ENCODE data around the gene IFRD2.
"Not testable (repeated sequence)": the region's sequence is repeated elsewhere in the genome, so short reads cannot be mapped to it uniquely, and the experiment has no call there.

IFRD2 gene

GRCh38 chr3:50266017-50266416 lies 26.2 kb downstream of the IFRD2 start:
- no peak for DNase-seq

- DNase-seq = no peak
Observed at GRCh38 chr3:50265571-50265970, 26.7 kb downstream of the IFRD2 start.

GRCh38 chr3:50264964-50265485 lies 27.2 kb downstream of the IFRD2 start:
- DNase-seq = no peak

GRCh38 chr3:50264383-50264963 lies 27.8 kb downstream of the IFRD2 start:
- no peak for DNase-seq

GRCh38 chr3:50263478-50264382 lies 28.5 kb downstream of the IFRD2 start:
- no peak for DNase-seq

- no peak for DNase-seq
Observed at GRCh38 chr3:50262778-50263177, 29.5 kb downstream of the IFRD2 start.

- not testable (repeated sequence) for DNase-seq
Observed at GRCh38 chr3:50262200-50262599, 30.0 kb downstream of the IFRD2 start.

GRCh38 chr3:50261505-50261904 lies 30.7 kb downstream of the IFRD2 start:
- no peak for DNase-seq

GRCh38 chr3:50260942-50261441 lies 31.2 kb downstream of the IFRD2 start:
- DNase-seq = no peak

GRCh38 chr3:50260027-50260941 lies 31.9 kb downstream of the IFRD2 start:
- DNase-seq = peak; percentile 77

GRCh38 chr3:50259432-50260026 lies 32.7 kb downstream of the IFRD2 start:
- DNase-seq = no peak

GRCh38 chr3:50258979-50259378 lies 33.2 kb downstream of the IFRD2 start:
- DNase-seq = no peak

GRCh38 chr3:50258029-50258680 lies 34.1 kb downstream of the IFRD2 start:
- no peak for DNase-seq

- no peak for DNase-seq
Observed at GRCh38 chr3:50256978-50257890, 35.0 kb downstream of the IFRD2 start.

GRCh38 chr3:50255251-50255615 lies 37.0 kb downstream of the IFRD2 start:
- DNase-seq = no peak

- no peak for DNase-seq
Observed at GRCh38 chr3:50254577-50255250, 37.5 kb downstream of the IFRD2 start.

GRCh38 chr3:50251220-50251619 lies 41.0 kb downstream of the IFRD2 start:
- DNase-seq = no peak

- DNase-seq = no peak
Observed at GRCh38 chr3:50250514-50250913, 41.7 kb downstream of the IFRD2 start.

- DNase-seq = no peak
Observed at GRCh38 chr3:50249457-50249856, 42.8 kb downstream of the IFRD2 start.

GRCh38 chr3:50248387-50248786 lies 43.8 kb downstream of the IFRD2 start:
- DNase-seq = no peak
